Stimulated activated CD8-positive, alpha-beta memory T cell treated with anti-CD3 and anti-CD28 coated beads, Interleukin-4, amount 100 ng/mL, for 48 hours (primary cell): ENCODE data around the gene SORCS3.

Experiments used
- DNase-seq: peaks from one replicate; pipeline ENCODE4 v3.0.0-alpha.2; 2020

Gene SORCS3

DNA sequence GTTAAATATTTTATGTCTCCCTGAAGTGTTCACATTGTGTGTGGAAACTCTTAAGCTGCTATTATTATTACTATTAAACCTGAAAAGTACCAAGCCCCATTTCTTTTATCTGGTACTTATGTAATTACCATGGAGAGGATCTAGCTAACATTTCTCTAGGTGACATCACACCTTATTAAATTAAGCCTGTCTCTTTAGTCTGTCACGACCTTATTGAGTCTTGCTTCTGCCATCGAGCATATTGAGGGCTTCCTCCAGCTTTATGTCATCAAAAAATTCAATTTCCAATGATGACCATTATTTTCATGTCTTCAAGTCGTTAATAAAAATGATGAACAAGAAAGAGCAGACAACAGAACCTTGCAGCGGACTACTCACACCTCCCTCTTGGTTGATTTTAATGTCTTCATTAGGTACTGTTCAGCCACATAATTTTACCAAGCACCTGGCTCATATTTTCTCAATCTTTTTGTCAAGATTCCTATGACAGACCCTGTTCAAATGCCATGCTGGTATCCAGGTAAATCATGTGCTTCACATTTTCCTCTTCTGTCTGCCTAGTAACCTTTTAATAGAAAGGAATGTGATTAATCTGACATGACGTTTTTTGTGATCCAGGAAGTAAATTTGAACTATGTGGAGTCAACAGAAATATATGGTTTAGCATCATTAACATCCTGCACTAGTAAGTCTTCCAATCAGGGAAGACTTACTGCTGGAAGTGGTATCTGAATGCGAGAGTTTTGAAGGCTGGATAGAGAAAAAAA is 556.7 kb downstream of the SORCS3 start:
- no peak for DNase-seq

GRCh38 chr10:105206616-105207015 is 565.5 kb downstream of the SORCS3 start:
- no peak for DNase-seq

DNA sequence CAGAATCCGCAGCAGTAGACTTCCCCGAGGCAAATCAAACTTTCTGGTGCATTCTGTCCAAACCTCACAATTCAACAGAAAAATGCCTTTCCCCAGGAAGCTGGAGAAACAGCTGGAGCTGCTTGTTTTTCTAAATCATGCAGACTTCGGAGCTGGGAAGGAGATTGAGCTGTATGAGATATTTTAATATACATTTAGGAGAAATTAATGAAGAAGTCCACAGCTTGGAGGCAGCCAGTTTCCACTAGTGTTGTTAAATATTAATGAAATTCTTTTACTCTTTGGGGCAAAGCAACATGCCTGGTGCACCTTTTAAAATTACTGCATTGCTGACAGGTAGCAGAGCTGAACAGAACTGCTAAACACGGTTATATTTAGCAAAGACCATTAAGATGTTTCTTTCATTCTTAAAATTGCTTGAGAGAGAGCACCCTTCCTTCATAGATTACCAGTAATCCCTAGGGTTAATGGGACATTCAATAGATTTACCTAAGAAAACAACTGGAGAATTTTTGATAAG is 566.4 kb downstream of the SORCS3 start:
- DNase-seq: no peak

GRCh38 chr10:105210546-105210945 is 569.5 kb downstream of the SORCS3 start:
- no peak for DNase-seq

DNA sequence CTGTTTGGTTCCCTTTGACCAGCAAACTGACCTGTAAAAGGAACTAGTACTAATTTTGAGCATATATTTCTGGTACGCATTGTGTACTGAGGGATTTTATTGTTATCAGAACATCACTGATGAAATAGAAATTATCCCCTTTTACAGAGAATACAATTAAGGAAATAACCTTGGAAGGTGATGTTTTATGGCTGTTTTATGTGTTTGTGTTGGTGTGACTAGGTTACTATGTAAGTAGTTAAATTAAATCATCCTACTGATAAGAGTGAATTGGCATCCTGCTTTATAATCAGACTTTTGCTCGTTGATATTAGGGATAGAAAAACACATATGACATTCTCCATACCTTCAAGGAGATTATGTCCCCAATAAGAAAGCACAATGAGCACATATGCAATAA is 596.6 kb downstream of the SORCS3 start:
- DNase-seq: no peak

GRCh38 chr10:105239311-105240219 is 598.5 kb downstream of the SORCS3 start:
- no peak for DNase-seq

GRCh38 chr10:105241254-105241653 is 600.2 kb downstream of the SORCS3 start:
- DNase-seq: no peak

- no peak for DNase-seq
These were observed 602.3 kb downstream of the SORCS3 start for GRCh38 chr10:105243381-105243780.

GRCh38 chr10:105243825-105244224 is 602.7 kb downstream of the SORCS3 start:
- no peak for DNase-seq

DNA sequence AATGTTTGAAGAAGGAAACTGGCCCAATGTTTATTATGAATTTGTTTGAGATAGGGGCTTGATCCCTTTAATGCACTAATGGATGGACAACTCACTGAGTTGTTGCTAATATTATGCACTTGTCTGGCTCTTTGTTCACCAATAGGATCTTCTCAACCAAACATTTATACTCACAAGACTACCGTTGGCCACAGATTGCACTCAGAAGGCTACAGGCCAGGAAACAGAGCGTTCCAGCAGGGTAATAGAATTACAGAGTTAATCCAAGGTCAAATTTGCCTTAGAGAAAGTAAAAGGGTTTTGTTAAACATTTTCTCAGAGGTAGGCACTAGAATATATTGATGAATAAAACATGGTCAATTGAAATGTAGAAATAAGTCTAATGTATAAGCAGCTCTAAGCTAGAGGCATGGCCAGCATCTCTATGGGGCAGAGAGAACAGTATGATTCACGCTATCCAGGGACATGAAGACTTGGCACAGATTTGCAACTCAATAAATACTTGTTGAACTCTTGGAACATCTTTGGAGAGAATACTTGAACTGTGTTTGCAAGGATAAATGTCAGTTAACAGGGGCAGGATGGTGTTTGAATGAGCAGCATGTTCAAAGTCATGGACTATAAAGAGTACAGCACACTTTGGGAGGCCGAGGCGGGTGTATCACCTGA is 606.9 kb downstream of the SORCS3 start:
- DNase-seq: no peak

DNA sequence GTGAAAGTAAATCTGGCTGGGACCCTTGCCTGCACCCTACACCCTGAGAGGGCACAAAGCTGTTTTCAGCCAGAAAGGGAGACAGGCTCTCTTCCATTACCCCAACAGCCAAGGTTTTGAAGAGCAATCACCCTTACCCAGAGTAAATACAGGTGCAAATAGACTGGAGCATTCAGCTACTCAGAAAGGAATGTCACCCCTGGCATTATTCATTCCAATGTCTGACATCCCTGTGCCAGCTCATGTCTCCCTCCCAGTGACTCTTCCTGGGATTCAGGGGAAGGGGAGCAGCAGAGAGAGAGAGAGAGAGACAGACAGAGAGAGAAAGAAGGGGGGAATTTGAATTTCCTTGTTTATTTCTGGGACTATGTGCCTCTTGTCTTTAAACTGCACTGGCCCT is 611.8 kb downstream of the SORCS3 start:
- DNase-seq: no peak

DNA sequence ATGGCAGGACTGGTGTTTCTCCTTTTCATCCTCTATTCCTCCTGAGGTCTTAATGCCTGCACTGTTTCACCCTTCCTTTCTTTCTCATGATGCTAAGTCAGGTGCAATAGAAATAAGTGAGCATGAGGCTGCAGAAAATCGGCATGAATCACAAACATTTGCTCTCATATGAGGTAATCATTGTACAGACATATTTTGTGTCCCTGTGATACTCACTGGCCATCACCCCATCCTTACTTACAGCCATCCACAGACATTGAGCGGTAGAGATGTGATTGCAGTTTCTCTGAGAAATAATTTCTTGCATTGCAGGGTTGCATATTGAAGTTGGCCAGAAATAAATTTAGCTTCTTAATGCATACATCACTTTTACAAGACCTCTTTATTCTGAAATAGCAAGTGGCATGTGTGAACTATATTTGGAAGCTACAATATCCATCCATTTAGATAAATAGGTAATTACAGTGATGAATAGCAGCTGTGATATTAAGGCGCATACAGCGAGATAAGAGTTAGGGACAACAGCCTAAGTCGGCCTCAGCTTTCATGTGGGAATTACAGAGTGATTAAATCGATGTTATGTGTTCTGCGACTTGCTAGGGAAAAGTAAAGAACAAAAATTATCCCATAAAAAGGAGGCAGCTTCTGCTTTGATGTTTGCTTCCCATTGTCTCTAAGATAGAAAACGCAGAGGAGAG is 612.6 kb downstream of the SORCS3 start:
- no peak for DNase-seq

- DNase-seq: no peak
These were observed 617.1 kb downstream of the SORCS3 start for GRCh38 chr10:105258036-105258673.

- DNase-seq: no peak
These were observed 617.6 kb downstream of the SORCS3 start for GRCh38 chr10:105258674-105259065.

DNA sequence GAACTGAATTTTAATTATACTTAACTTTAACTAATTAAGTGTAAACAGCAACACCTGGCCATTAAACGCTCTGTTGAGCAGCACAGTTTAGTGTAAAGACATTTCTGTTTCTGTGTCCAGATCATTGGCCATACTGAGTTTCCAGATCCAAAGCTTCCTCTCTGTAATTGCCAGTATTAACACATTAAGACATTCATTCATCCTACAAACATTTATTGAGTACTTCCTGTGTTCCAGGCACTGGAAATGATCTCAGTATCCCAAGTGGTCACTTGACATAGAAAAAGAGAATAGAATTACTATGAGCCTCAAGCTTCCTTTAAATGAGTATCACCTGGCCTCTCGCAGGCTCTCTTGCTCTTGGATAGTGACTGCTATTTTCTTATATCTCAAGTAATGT is 618.1 kb downstream of the SORCS3 start:
- no peak for DNase-seq

DNA sequence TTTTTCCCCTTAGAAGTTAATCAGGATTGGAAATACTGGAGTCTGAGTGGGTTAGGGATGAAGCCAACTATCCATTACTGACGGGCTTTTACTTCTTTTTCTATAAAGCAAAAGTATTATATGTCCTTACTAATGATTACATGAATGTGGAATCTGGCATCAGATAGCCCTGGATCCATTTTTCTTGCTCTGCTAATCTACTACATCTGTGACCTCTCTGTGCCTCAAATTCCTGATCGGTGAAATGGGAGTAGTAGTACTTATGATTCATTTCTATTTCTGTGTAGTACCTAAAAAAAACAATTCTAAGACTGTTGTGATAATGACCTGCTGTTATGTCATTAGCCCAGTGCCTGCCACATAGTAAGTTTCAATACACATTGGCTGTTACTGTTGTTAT is 621.6 kb downstream of the SORCS3 start:
- no peak for DNase-seq

DNA sequence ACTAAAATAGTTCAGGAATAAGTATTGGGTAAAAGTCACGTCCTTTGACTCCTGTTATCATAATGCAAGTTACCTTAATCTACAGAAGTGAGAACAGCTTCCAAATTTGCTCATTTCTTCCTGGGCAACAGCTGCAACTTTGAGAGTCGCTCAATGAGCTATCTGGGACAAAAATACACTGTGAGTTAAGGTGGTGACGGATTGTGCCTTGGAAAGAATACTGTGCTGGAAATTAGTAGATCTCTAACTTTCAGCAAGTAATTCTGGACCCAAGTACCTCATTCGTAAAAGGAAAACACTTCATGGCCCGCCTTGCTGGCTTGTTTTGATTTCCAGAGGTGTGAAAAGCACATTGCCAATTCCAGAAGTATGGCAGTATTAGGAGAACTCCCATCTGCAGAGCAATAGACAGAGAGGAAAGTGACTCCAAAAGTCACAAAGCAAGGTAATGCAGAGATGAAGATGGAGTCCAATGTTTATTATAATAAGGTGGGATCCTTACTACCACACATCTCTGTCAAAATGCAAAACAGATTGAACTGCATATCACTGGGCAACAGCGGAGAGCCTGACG is 626.0 kb downstream of the SORCS3 start:
- DNase-seq: no peak

DNA sequence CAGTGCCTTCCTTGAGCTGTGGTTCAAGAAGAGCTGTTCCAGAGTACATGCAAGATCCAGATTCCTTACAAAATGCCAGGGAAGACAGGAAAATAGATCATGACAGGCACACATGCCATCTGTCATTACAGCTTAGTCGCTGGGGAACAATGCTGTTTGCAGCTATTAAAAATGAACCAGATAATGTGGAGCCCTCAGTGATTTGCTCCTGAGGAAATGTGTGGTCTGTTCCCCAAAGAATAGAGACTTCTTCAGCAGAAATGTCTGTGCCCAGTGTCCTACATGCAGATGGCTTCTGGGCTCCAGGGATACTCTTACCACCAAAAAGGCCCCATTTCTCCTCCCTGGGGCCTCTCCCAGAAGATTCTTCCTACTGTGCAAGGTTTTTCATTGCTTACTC is 627.9 kb downstream of the SORCS3 start:
- DNase-seq: no peak

DNA sequence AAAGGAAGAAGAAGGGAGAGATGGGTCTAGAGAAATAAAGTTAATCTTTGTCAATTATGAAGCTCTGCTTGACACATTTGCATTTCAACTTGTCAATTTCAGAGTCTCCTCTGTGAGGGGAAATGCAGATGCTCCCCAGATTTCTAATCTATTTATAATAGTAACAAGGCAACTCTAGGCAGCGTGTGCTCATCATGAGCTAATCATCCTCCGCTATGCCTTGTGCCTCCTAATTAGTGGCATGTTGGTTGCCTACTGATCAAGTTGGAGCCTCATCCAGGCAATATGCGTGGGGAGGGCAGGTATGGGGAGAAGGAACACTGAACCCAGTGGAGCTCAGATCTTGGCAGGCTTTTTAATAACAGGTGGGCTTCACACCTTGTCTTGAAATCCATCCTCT is 628.6 kb downstream of the SORCS3 start:
- no peak for DNase-seq

DNA sequence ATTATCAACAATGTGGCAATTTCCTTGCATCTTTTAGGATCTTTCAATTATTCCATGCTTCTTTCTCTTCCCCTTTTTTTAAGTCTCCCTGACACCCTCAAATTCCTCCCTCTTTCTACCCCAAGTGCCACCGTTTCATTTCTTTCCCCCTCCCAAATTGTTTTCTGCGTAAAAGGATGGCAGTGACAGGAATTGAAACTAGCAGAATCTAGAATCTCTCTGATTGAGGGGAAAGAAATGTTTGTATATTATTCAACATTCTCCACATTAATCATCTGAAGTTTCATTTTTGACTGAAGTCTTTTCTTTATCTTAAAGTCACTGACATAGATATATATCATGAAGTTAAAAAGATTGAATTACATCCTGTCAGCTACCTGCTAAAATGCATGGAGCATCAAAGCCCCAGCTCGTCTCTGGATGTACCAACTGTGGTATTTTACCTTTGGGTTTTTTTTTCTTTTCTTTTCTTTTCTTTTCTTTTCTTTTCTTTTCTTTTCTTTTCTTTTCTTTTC is 633.5 kb downstream of the SORCS3 start:
- no peak for DNase-seq

- DNase-seq: no peak
These were observed 637.3 kb downstream of the SORCS3 start for GRCh38 chr10:105278439-105278838.

DNA sequence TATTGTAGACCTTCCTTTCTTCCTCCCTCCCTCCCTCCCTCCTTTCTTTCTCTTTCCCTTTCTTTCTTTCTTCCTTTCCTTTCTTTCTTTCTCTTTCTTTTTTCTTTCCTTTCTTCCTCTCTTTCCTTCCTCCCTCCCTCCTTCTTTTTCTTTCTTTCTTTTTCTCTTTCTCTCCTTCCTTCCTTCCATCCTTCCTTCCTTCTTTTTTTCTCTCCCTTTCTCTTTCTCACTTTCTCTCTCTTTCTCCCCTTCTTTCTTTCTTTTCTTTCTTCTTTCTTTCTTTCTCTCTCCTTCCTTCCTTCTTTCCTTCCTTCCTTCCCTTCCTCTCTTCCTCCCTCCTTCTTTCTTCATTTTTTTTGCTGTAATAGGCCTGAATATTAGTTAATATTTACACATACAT is 638.0 kb downstream of the SORCS3 start:
- DNase-seq: no peak
